Aortic smooth muscle cell (primary cell): ENCODE data around the gene POU2F3. TPM values are rescaled to one million over a fixed set of nuclear protein-coding genes. Genes with fewer than 3 reads are reported as not detected.

ENCODE experiments used
- total RNA-seq: library from RNA; depleted of rRNA; stranded (reverse); fragments of >200 nt; gene quantifications from 2 replicates; pipeline ENCODE4 v1.2.3, GENCODE V29; 2014

POU2F3 gene
- not detected in 2 replicates for total RNA-seq

DNA sequence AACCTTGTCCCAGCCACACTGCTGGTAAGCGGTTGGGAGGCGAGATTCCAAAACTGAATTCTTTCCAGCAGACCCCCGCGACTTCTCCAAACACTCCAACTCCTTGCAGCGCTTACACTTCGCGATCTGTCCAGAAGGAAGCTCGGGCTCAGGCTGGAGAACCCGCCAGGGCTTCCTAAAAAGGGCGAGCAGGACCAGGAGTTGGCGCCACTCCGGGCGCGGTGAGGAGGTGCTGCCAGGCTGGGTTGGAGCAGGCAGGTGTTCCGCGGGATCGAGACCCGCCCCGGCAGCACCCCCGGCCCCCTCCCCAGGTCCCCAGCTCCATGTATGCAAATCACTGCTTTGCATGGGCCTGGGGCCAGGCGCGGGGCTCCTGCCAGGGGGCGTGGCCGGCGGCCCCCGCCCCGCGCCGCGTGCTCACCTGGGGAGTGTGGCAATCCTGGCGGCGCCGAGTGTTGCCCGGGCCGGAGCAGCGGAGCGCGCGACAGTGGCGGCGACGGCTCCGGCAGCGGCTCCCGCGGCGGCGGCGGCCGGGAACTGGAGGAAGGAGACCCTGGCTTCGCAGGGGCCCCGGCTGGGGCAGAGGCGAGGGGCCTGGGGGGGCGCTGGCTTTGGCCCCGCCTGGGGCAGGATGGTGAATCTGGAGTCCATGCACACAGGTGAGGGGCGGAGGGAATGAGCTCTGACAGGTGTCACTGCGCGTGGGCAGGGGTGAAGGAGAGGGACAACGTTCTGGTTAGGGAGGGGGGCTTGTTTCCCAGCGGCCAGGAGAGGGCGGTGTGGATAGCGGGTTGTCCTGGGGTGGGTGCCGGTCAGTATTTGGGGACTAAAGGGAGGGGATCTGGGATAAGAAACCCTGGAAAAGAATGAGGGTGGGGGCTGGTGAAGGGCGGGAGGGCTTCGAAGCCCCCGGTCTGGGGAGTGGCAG lies at the start of gene POU2F3:
POU2F3 (plus strand) TSS at position 428 of the 928 bp plus-strand sequence; CDS start at position 632, 204 bp downstream.

DNA sequence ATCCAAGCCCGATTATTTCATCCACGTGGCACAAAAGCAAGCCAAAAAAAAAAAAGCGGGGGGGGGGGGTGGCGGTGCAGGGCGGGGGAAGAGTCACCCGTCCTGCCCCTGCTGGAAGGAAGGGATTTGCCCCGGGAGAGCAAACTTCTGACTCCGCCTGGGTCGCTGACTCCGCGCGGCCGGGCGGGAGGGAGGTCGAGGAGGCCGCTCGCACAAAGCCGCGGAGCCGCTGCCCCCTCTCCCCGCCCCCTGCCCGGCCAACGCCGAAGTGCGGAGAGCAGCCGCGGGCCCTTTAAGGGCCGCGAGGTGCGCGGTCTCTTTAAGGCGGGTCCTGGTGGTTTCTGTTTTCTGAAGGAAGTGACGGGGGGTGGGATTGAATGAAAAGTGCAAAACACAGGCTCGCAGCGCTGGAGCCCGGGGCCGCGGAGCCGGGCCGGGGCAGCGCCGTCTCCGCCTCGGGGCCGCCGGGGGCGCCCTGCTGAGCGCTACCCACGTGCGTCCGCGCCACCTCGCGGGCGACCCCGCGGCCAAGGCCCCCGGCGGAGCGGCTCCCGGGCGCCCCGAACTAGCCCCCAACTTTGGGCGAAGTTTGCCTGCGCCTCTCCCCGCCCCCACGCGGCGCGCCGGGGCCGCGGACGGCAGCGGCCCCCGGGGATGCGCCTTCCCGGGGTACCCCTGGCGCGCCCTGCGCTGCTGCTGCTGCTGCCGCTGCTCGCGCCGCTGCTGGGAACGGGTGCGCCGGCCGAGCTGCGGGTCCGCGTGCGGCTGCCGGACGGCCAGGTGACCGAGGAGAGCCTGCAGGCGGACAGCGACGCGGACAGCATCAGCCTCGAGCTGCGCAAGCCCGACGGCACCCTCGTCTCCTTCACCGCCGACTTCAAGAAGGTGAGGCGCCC lies 29.1 kb upstream of the POU2F3 start, which contains the start of gene OAF:
OAF (plus strand) TSS at position 407 of the 896 bp plus-strand sequence; CDS start at position 655, 248 bp downstream.

DNA sequence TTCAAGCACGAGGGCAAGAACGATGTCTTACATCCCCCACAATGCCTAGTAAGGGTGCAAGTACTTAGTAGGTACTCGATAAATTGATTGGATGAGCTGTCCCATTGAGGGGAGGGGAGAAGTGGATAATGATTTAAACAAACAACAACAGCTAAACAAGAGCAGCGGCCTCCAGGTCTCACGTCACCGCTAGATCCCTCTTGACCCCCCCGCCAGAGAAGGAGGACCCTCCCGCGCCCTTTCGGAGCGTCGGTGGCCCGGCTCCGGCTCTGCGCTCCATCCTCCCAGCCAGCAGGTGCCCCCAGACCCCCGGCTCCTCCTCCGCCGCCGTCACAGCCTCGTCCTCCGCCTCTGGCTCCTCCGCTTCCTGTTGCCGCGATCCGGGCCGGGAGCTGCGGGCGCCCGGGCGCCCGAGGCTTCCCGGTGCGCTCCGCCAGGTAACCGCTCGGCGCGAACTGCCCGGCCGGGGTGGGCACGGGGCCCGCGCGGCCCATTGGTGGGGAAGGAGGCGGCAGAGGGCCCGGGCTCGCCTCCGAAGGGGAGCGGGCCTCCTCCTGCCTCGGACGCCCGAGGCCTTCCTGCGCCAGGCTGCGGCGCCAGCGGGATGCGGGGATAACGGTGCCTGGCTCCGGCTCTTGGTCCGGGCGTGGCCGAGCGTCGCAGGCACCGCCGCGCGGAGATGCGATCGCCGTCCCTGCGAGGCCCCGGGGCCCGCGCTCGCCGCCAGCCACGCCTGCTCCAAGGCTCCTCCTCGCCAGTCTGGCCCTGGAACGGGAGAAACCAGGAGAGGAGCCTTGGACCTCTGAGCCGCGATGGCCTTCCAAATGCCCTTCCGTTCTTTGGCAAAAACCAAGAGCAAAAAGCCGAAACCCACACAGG lies 85.2 kb downstream of the POU2F3 start, which contains the start of gene TLCD5:
TLCD5 (plus strand) TSS at position 368 of the 879 bp plus-strand sequence. CDS start 2,143 bp downstream, outside the sequence.

DNA sequence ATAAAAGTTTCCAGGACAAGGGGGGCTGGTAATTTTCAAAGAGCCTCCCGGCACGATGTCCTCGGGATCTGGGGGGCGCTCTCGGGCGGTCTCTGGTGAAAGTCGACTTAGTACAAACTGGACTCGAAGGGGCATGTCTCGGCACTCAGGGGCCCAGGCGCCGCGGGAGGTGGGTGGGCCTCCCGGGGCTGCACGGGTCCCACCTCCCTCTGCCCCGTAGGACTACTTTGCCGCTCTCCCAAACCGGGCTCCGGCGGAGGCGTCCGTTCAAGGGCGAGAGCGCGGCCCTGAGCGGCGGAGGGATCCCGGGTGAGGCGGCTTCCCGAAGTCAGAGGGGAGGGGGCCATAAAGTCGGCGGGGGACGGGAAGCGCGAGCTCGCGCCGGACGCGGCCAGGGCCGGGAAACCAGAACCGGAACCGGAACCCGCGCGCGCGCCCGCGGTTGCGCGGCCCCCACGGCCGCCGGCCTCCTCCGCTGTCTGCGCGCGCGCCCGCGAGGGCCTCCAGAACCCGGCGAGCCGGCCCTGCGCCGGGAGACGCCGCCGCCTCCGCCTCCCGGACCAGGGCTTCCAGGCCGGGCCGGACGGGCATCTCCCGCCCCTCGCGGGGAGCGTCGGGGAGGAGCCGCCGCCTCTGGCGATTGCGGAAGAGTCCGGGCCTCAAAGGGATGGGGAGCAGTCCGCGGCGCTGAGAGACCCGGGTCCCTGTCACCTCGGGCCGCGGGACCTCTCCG lies 96.1 kb downstream of the POU2F3 start, which contains the start of gene ARHGEF12:
ARHGEF12 (plus strand) TSS at position 506 of the 733 bp plus-strand sequence. CDS start 831 bp downstream, outside the sequence.

Other genes starting within 250 kb of the POU2F3 start
- 0.13 TPM in 1 of 2 replicates, not detected in the other for gene TRIM29, start 102.0 kb upstream of the POU2F3 start, total RNA-seq
- gene OAF, start 29.1 kb upstream of the POU2F3 start, total RNA-seq: 14.0 and 22.1 TPM in 2 replicates
- gene TLCD5, start 85.2 kb downstream of the POU2F3 start, total RNA-seq: 6.1 and 7.6 TPM in 2 replicates
- gene ARHGEF12, start 96.3 kb downstream of the POU2F3 start, total RNA-seq: 110 and 136 TPM in 2 replicates